Stimulated activated CD4-positive, alpha-beta T cell treated with anti-CD3 and anti-CD28 coated beads, Interleukin-1b, Interleukin-23, amount 100 ng/mL, for 4 hours (primary cell): Measurements from ENCODE around the gene CNMD.

ENCODE experiments used
- DNase-seq, 2 donors: peaks; one replicate each; pipeline ENCODE4 v3.0.0-alpha.2; 2020; ENCODE audit warnings: low read depth in 2 of 2

CNMD gene

DNA sequence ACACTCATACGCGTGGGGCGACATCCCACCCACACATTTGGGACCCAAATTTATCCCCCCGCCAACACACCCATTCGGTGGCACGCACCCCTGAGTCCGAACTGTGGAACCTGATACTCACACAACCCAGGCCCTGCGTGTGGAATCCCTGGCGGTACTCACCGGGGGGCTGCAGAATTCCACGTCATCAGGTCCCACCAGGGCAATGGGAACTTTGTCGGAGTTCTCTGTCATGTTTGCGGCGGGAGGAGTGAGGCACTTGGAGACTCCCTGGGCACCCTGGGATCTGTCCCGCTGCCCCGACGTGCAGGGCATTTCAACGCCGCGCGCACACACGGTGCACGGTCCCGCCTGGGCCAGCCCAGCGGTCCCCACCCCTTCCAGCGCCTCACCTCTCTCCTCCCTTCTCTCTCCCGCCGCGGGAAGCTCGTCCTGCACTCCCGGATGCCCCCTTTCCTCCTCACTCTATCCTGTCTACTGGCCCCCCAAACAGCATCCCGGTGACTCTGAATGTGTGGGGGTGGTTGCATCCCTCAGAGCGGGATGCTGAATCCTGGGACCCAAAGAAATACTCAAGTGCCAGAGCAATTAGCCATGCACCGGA, at the start of gene CNMD:
CNMD (minus strand) TSS at position 353 of the 604 bp plus-strand sequence; CDS start at position 234, 119 bp downstream.
- no peak for DNase-seq

DNA sequence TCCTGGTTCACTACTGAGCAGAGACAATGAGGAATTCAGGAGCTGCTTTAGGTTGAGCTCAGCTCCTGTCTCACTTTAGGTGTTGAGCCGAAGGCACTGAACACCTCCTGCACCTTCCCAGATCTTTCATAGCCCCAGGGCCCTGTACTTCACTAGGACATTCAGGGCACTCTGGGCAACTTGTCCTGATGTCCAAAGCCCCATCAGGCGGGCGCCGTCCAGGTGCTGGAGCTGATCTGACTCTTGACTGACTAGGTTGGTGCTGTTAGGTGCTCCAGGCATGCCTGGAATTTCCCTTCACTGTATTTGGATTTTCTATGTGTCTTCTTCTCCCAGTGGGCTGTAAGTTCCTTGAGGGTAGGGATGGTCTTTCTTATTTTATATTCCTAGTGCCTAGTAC, 48.4 kb upstream of the CNMD start:
- DNase-seq = no peak

DNA sequence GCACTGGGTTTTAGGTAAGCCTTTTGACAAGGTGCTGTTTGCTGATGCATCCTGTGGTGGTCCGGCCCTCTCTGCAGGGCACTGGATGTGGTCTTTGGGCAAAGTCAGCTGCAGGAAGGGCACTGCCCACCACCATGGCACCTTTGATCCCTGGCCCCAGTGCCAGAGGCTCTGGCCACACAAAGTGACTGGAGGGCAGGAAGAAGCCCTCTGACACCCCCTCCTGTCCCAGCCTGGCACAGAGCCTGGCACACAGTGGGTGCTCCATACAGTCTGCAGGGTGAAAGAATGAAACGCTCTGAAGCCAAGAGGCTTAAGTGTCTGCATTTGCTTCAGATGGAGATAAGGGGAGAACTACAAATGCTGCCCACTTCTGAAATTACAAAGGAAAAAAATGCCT, 47.6 kb upstream of the CNMD start:
- DNase-seq = no peak

DNA sequence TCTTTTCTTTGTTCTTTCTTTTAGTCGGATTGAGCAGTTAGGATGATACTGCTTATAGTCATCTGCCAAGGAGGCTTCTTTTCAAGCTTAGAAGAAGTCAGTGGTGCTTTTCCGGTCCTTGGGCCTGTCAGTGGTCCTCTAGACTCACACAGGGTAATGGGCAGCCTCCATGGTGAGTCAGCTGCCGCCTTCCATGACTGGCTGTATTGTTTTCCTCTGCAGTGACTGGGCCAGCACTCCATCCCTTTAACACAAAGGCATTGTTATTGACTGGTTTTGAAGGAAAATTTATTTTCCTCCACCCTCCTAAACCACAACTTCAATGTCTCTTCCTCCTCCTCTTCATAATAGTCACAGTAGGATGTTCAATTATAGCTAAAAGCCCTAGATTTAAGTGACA, 47.1 kb upstream of the CNMD start:
- DNase-seq = no peak

DNA sequence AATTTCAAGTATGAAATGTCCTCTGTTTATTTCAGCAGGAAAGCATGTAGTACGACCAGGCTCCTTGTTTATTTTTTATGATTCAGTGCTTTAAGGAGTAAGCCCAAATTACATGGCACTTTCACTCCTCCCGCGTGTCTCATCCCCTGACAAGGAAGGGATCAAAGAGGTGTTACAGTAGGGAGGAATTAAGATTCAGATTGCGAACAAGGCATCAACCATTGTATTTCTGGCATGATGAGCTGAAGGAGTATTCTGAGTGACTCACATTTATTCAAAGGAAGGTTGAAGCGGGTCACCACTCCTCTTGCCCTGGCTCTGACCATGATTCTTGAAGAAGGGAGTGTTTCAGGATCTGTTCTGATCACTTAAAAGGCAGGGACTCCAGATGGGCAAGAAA, 46.1 kb upstream of the CNMD start:
- DNase-seq = no peak

DNA sequence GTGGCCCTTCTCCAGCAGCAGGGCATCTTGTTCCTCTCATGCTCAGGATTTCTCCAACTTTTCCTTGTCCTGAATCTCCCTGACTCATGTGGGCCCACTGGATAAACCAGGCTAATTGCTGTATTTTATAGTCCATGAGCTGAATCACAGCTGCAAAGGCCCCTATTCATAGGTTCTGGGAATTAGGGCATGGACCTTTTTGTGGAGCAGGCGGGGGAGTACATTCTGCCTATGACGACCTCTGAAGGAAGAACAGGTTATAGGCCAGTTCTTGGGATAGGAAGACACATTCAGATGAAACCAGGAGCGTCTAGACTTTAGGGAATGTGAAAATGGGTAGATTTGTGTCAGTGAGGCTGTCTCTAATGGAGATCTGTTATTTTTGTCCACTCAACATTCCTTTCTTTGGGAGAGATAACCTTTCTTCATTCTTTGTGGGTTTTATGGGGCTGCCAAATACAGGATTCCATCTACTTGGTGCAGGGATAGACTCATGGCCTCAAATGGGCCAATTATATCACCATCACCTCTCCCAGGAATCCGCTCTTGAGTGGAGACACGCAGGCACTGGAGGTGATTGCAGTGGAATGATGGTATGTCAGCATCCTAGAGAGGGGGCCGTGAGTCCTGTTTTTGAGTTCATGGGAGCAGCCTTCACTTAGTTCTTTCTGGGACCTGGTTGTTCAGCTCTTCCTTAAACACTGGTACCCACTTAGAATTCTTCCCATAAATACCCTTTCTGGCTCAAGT, 45.1 kb upstream of the CNMD start:
- DNase-seq = no peak

DNA sequence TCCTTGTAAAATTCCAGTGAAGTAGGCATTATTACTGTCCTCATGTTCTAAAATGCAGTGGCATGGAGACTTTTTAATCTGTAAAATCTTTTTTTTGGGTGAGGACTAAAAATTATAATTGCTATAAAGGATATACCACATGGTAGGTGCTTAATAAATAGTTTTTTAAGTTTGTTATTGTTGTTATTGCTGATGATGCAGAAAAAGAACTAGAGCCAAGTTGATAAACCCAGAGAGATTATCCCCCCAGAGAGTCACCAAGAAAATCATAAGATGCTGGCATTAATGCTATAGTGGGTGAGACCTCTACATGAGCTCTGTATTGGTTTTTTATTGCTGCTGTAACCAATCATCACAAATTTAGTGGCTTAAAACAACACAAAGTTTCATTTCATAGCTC, 44.3 kb upstream of the CNMD start:
- DNase-seq = no peak

DNA sequence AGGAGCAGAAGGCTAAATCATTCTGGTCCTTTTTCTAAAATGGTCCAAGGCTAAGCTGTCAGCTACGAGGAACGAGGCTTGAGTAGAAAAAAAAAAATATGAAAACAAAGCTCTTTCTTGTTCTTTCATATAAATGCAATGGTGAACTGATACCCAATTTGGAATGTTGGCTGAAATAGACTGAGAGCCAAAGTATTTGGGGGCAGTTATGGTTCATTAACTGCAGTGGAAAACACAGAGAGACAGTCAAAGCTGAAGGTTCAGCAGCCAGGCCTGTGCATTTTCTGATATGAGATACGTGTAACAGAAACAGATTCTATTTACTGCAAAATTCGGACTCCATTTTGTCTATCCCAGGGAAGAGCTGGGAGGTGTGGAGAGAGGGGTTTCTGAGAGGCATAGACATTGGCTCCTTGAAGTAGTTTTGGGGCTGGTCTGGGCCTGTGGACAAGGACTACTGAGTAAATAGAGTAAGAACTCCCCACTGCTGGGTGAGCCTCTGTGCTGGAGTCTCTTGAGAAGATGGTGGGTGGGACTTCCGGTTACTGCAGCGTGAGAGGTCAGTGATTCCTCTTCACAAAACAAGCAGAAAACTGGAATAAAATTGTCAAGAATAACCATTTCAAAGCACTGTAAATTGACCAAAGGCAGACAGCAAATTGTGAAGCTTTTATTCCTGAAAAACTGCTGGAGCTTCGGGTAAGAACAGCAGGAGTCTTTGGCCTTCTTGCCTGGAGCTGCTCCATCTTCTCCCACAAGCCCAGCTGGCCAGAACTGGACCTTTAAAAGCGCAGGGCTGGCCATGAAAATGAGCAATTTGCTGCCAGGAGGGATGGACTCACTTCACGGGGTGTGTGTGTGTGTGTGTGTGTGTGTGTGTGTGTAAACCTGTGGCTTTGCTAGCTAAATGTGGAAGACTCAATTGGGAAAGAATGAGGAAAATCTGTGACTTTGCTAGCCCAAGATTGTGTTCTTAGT, 43.1 kb upstream of the CNMD start:
- DNase-seq = no peak

DNA sequence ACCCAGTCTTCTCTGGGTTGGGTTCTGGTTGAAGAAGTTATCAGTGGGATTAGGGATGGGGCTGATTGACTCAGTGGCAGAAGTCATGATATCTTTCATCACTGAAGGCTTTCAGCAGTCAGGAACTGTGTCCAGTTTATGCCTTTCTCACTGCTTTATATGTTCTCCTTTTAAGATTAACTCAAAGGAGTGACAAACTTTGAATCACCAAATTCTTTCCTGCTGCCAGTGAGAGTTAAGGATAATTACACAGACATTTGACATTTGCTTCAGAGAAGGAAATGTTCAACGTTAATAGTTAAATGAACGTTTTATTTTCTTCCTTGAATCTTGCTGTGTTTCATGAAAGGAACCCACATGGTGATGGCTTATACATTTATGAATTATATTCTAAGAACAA, 41.0 kb upstream of the CNMD start:
- no peak for DNase-seq

DNA sequence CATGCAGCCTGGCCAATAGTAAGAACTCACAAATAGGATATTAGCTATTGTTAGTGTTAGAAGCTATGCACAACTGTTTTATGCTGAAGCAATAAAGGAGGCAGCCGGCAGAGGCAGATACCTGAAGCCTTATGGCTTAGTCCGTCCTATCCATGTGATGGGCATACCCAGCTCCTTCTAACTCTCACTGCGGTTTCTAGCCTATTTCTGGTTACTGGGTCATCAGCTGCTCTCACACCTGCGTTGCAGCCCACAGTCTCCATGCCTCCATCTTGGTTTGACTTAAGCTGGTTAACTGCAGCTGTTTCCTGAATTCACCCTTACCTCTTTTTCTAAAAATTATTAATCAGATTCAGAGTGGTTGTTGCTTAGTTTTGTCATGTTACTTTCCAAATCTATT, 40.5 kb upstream of the CNMD start:
- no peak for DNase-seq

DNA sequence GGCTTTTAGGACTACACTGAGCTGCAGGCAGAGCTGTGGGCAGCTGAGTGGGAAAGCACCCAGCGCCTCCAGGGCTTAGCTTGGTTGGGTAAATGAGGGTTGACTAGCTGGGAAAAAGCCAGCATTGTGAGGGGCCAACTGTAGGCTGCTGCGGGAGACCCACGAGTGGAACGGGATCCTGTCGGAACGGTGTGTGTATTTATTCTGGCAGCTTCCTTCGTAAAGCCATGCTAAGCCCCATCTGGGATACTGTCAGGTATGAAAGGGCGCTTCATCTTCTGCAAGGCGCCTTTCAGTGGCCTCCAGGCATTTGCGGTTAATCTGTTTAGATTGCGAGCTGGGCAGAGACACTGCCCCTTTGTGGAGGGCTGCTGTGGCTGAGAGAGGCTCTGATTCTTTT, 39.5 kb upstream of the CNMD start:
- no peak for DNase-seq

DNA sequence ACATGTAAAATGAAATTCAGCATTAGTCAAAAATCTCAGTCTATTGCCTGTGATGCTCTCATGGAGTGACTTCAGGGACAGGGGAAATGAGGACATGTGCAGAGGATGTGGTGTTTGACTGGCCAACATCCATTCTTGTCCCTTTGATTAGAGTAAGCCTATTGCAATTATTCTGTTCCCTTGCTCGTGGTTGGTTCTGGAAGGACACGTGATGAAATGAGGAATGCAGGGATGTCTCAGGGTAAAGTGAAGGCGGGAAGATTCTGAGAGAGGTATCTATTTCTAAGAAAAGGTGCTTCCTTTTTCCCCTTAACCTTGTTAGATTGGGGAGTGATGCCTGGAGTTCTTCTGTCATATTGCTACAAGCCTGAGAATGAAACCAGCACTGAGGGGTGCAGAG, 37.1 kb upstream of the CNMD start:
- DNase-seq = no peak

DNA sequence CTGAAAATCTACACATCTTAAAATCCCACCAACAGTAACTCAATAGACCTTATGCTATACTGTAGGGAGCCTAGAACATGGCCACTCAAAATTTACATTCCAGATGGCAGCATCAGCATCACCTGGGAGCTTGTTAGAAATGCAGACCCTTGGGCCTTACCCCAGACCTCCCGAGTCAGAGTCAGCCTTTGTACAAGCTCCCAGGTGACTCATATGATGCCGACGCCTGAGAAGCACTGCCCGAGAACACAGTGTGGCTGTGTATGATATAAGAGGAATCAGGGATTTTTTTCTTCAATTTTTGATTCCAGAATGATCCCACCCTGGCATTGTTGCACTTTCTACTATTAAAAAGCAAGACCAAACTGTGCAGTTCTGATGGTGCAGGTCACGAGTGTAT, 35.9 kb upstream of the CNMD start:
- DNase-seq = no peak

DNA sequence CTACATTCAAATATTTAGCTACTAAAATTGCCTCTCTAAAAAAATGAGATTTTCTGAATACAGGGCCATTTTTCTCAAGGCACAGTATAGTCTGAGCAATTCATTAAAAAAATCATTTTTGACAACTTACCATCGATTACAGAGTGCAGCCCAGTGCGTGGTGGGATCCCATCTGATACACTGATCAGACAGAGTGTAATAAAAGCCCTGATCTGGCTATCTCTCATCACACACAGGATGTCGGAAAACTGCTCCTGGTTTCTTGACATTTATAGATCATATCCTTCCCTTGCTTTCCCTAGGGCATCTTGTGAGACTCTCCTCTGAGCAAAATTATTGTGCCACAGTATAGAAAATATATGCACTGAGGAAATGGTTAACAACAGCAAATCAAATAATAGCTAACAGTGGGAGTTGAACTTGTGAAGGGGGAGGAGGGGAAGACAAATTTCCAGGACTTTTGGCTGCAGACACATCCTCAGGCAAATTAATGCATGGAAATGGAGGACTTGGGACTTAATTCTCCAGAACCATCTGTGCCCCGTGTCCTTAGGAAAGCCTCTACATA, 28.4 kb upstream of the CNMD start:
- DNase-seq = no peak

DNA sequence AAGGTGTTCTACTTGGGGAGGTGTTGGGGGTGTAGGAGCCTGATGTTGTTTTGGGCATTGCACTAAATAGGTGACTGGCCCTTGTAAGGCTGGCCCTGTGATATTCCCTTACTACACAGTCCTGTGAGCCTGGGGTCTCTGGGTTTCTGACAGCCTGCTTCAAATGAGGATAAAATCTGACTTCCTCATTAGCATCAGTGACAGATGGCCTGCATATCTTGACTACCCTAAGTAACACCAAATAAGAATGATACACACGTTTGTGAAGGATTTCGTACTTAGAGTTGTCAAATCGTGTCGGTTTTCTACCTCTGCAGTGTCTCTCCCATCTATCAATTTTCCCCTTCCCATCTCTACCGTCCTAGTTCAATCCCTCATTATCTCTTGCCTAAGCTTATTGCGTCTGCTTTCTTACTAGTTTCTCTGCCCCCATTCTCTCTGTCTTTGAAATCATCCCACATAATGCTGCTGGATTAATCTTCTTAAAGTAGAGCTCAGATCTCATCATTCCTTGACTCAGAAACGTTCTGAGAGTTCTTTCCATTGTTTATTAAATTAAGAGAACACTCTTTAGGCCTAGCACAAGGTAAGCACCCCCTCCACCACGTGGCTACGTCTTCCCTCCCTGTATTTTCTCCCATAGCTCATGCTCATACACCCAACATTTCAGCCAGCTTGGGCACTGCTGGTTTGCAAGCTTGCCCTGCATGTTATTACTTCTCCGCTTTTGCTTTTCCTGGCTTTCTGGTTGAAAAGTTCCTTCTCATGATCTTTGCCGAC, 26.2 kb upstream of the CNMD start:
- no peak for DNase-seq

DNA sequence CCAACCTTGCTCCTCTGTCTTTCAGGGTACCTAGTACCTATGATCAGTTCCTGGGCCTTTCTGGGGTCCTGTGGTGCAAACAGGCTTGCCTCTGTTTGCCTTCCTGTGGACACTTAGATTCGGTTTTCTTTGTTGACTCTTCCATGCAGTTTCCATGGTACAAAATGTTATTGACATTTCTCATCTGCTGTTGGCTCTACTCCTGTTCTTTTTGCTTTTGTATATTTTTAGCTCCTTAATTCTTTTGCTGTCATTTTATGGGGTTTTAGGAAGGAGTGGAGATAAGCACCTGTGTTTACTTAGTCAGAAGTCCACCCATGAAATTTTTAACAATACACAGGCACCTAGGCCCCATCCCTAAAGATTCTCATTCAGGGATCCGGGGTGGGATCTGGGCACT, 20.5 kb upstream of the CNMD start:
- DNase-seq = no peak

DNA sequence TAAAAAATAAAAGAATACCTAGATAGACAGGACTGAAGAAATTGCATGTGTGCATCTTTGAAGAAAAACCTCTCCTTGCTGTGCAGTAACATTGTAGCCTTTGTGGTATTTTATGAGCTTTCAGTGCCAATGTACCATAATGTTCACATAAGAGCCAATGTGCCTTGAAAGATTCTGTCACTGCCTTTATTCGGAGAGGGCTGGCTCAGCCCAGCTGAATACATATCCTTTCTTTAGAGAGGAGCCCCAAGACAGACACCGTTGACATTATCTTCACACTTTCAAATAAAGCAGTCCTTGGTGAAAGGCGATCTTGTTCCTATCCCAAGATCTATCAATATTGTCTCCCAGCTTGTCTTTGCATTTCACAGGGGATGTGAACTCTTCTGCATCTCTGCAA, 18.5 kb upstream of the CNMD start:
- no peak for DNase-seq

DNA sequence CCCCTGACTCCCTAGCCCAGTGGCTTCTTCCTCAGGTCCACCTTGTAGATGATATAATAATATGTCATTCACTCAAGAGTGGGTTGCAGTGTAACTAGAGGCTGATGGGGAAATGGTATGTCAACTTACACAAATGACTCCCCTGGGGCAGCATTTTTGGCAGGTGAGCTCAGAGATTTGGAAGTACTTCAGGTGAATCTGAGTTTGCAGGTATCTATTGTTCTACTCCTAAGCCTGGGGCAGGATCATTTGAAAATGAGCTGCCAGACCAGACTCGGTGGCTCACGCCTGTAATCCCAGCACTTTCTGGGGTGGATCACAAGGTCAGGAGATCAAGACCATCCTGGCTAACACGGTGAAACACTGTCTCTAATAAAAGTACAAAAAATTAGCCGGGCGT, 11.6 kb upstream of the CNMD start:
- DNase-seq = no peak

DNA sequence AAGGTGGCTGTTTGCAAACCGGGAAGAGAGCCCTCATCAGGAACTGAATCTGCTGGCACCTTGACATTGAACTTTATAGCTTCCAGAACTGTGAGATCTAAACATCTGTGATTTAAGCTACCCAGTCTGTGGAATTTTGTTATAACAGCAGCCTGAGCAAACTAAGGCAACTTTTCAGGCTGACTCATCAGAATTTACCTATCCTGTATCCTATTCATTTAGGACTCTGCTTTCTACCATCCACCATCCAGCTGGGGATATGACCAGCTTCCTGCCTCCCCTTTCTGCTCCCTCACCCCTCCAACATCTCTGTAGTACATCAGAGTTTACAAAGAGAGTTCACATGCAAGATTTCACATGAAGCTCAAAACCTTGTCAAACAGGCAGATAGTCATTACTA, 11.1 kb upstream of the CNMD start:
- no peak for DNase-seq

DNA sequence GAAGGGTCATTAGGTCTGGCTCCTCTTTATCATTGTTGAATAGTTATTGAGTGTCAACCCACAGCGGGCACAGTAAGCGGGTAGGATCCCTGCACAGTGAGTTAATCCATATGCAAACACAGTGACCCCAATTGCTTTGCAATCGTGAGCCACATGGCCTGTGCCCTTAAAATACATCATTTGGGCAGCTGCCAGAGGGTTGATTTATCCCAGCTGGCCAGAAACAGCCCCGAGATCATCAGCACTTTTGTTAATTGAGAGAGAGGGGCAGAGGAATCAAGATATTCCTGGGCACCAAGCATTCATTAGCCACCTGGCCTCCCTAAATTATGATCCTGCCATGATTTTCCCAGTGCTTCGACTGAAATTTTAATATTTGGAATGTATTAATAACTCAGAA, 9.8 kb upstream of the CNMD start:
- no peak for DNase-seq

DNA sequence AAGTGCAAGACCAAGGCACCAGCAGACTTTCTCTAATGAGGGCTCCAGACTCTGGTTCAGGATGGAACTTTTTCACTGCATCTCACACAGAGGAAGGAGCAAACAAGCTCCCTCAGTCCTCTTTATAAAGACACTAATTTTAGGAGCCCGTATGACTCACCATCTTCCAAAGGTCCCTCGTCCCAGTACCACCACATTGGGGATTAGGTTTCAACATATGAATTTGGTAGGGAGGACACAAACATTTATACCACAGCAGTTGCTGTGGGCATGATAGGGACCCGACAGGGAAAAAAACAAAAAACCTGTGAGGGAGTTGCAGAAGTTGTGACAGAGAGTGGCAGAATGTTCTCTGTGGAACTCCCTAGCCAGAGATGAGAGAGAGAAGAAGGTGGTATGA, 6.5 kb upstream of the CNMD start:
- no peak for DNase-seq
